B cell (primary cell): ENCODE results near the gene SDR39U1. TPM values are rescaled to one million over a fixed set of nuclear protein-coding genes. Genes with fewer than 3 reads are reported as not detected.
"Not testable (repeated sequence)": the region's sequence is repeated elsewhere in the genome, so short reads cannot be mapped to it uniquely, and the experiment has no call there.

Source experiments
- ATAC-seq: fragments of 200-7000 bp; cut with Tn5 transposase; one replicate; pipeline ENCODE4 v1.10.0; 2021; ENCODE audit warnings: low read depth, mild to moderate bottlenecking, moderate number of reproducible peaks, moderate library complexity
- CTCF ChIA-PET: fragments of 350-600 bp; sonication (Branson Sonifier 250); formaldehyde crosslinking; loops from one replicate; lab custom pipeline; 2021; ENCODE audit warnings: antibody characterized with exemption, inconsistent platforms; lab: Charles Lee
- POLR2A ChIA-PET: fragments of 350-600 bp; sonication (Branson Sonifier 250); formaldehyde crosslinking; loops from one replicate; lab custom pipeline; 2021; ENCODE audit warnings: antibody characterized with exemption; lab: Charles Lee
- DNase-seq: peaks from one replicate; pipeline ENCODE4 v3.0.0; 2013
- H2AFZ ChIP-seq: 2 replicates; pipeline ENCODE4 v1.6.1; 2012; ENCODE audit warnings: mild to moderate bottlenecking, low read depth, low read length; ENCODE audit not compliant: insufficient read depth, poor library complexity, severe bottlenecking
- H3K27ac ChIP-seq, 2 donors: 1 replicate in 1 of 2; 2 replicates in 1 of 2; pipeline ENCODE4 v1.5.1; 2012 to 2013; ENCODE audit warnings: low read length in 2 of 2, mild to moderate bottlenecking in 2 of 2, moderate library complexity in 1 of 2
- H3K27me3 ChIP-seq, 4 experiments: fragments of 200-600 bp in 1 of 4; sonication (generic) in 1 of 4; replicated peaks in 1 of 4; 1 replicate in 2 of 4; 2 replicates in 2 of 4; pipeline versions ENCODE4 v1.6.1 to v1.7.0; 2013 to 2016; ENCODE audit warnings: low read length in 3 of 4, mild to moderate bottlenecking in 2 of 4, mixed read lengths in 1 of 4, moderate library complexity in 1 of 4; ENCODE audit not compliant: insufficient read depth in 4 of 4, control insufficient read depth in 3 of 4; ENCODE audit errors: control extremely low read depth in 1 of 4
- H3K36me3 ChIP-seq, 2 experiments: replicated peaks in 1 of 2; 1 replicate in 1 of 2; 2 replicates in 1 of 2; pipeline versions ENCODE4 v1.6.1 to v1.7.1; 2013; ENCODE audit warnings: low read length in 1 of 2; ENCODE audit not compliant: insufficient read depth in 2 of 2, control insufficient read depth in 1 of 2; ENCODE audit errors: control extremely low read depth in 1 of 2, extremely low read depth in 1 of 2
- H3K4me1 ChIP-seq, 2 donors: fragments of 200-600 bp in 1 of 2; sonication (generic) in 1 of 2; 1 replicate in 1 of 2; 2 replicates in 1 of 2; pipeline versions ENCODE4 v1.5.1 to v1.6.1; 2013 to 2017; ENCODE audit warnings: low read length in 2 of 2; ENCODE audit not compliant: control insufficient read depth in 2 of 2, insufficient read depth in 2 of 2
- H3K4me2 ChIP-seq: replicated peaks from 2 replicates; pipeline ENCODE3; 2012; ENCODE audit warnings: mild to moderate bottlenecking, low read depth, low read length; ENCODE audit not compliant: poor library complexity, severe bottlenecking
- H3K4me3 ChIP-seq, 5 experiments: fragments of 200-600 bp in 1 of 5; sonication (generic) in 1 of 5; 1 replicate in 3 of 5; 2 replicates in 2 of 5; pipeline versions ENCODE4 v1.5.1 to v1.7.0; 2011 to 2016; ENCODE audit warnings: low read length in 4 of 5, mild to moderate bottlenecking in 4 of 5, low read depth in 2 of 5, control low read depth in 1 of 5, moderate library complexity in 1 of 5; ENCODE audit not compliant: insufficient read depth in 1 of 5; ENCODE audit errors: control extremely low read depth in 1 of 5, extremely low read depth in 1 of 5
- H3K79me2 ChIP-seq: fragments of 200-600 bp; sonication (generic); one replicate; pipeline ENCODE4 v1.6.0; 2016; ENCODE audit warnings: low read length; ENCODE audit not compliant: control insufficient read depth, insufficient read depth
- H3K9ac ChIP-seq: fragments of 200-600 bp; sonication (generic); 2 replicates; pipeline ENCODE4 v1.6.1; 2017; ENCODE audit warnings: mild to moderate bottlenecking, low read length, moderate library complexity
- H3K9me3 ChIP-seq, 3 donors: one replicate each; pipeline versions ENCODE4 v1.6.1 to v1.7.1; 2013; ENCODE audit warnings: low read length in 2 of 3; ENCODE audit not compliant: control insufficient read depth in 2 of 3, insufficient read depth in 1 of 3; ENCODE audit errors: control extremely low read depth in 1 of 3
- H4K20me1 ChIP-seq: 2 replicates; pipeline ENCODE4 v1.6.0; 2012; ENCODE audit warnings: mild to moderate bottlenecking, low read length; ENCODE audit not compliant: insufficient read depth, control insufficient read depth, poor library complexity, severe bottlenecking
- H3K27ac Mint-ChIP-seq: one replicate; pipeline ENCODE4 v1.8.0; 2021; ENCODE audit warnings: mixed read lengths
- H3K27me3 Mint-ChIP-seq: one replicate; pipeline ENCODE4 v1.8.0; 2021; ENCODE audit warnings: mixed read lengths
- H3K4me1 Mint-ChIP-seq: one replicate; pipeline ENCODE4 v1.8.0; 2021; ENCODE audit warnings: mixed read lengths
- H3K4me3 Mint-ChIP-seq: one replicate; pipeline ENCODE4 v1.8.0; 2021; ENCODE audit warnings: mixed read lengths
- H3K9me3 Mint-ChIP-seq: one replicate; pipeline ENCODE4 v1.8.0; 2022; ENCODE audit warnings: mixed read lengths; ENCODE audit not compliant: insufficient read depth
- EZH2 ChIP-seq: IDR thresholded peaks from 2 replicates; pipeline ENCODE4 v1.6.1; 2012; ENCODE audit warnings: borderline replicate concordance, low read depth, mild to moderate bottlenecking, moderate library complexity, low read length; ENCODE audit not compliant: insufficient read depth, poor library complexity, severe bottlenecking
- WGBS: methylation state at CpG from one replicate; pipeline ENCODE4 v1.1.5; 2013; ENCODE audit warnings: missing lambda C conversion rate; ENCODE audit not compliant: insufficient coverage; 5-methylcytosine and 5-hydroxymethylcytosine counted together
- intact Hi-C: fragments of 100-400 bp; cut with micrococcal nuclease; formaldehyde crosslinking; loops from one replicate; pipeline ENCODE4 v1.10.0; 2022
- polyA plus RNA-seq: library from polyadenylated mRNA; depleted of rRNA; stranded (reverse); fragments of >200 nt; gene quantifications from 2 replicates; pipeline ENCODE4 v1.2.3, GENCODE V29; 2012
- total RNA-seq, 2 donors: library from RNA; stranded (reverse); fragments of 120-200 nt in 1 of 2; gene quantifications; 1 replicate in 1 of 2; 2 replicates in 1 of 2; pipeline versions ENCODE4 v1.2.3 to v1.2.4, GENCODE V29; 2013 to 2022

SDR39U1 gene
- total and polyA plus RNA-seq, 2 donors (not counting 1 experiment from before 2014, with no cell fraction given) = 126 to 247 TPM

- no peak overlapping the region for H3K4me2 ChIP-seq
- no peak overlapping the region for H3K4me3 ChIP-seq
- H3K27ac Mint-ChIP-seq = peak overlapping the region; percentile 50
- 15% methylated on average over 2 of the region's 4 CpGs for WGBS
- H4K20me1 ChIP-seq = no peaks in the 10 kb centered on the region
- H3K27ac ChIP-seq = no peak overlapping the region
- POLR2A ChIA-PET = no interaction called here
- intact Hi-C loops = loop anchor here (5.0 kb wide), 2 partner anchors 194 to 649 kb away; no protein-coding TSS in a partner anchor
- H3K36me3 ChIP-seq = no peaks in the 10 kb centered on the region
- H3K4me3 Mint-ChIP-seq = no peak overlapping the region
- H3K79me2 ChIP-seq = no peaks in the 10 kb centered on the region
- peaks cover 3% of the 10 kb centered on the region for H3K27me3 Mint-ChIP-seq
- peaks cover 17% of the 10 kb centered on the region for H3K4me1 Mint-ChIP-seq
- H2AFZ ChIP-seq = peak overlapping the region; percentile 46
- H3K4me1 ChIP-seq = peaks cover 9 to 10% of the 10 kb centered on the region in 2 donors
- H3K9me3 Mint-ChIP-seq = no peaks in the 10 kb centered on the region
- no peaks in the 10 kb centered on the region for H3K27me3 ChIP-seq
- H3K9ac ChIP-seq = no peak overlapping the region
- no peak for ATAC-seq
- CTCF ChIA-PET = interaction anchor here (1.5 kb wide), 2 partner anchors 197 to 227 kb away, joined by 3 to 6 read pairs; no protein-coding TSS in a partner anchor
- no peaks in the 10 kb centered on the region for H3K9me3 ChIP-seq
- TF ChIP-seq EZH2 = no peak
- no peak for DNase-seq
Observed at GRCh38 chr14:24483604-24484252, 41.2 kb upstream of the SDR39U1 start.

- intact Hi-C loops = loop anchor here (5.0 kb wide), 2 partner anchors 194 to 650 kb away; no protein-coding TSS in a partner anchor
- H3K79me2 ChIP-seq, DNase-seq, H3K27ac Mint-ChIP-seq, ATAC-seq, H4K20me1 ChIP-seq, H2AFZ ChIP-seq, H3K4me1 ChIP-seq, H3K4me2 ChIP-seq, H3K9me3 ChIP-seq, H3K27me3 ChIP-seq, H3K27ac ChIP-seq, H3K4me3 ChIP-seq, POLR2A ChIA-PET, H3K4me3 Mint-ChIP-seq, H3K36me3 ChIP-seq, H3K9ac ChIP-seq, H3K27me3 Mint-ChIP-seq, H3K9me3 Mint-ChIP-seq: not testable (repeated sequence)
- CTCF ChIA-PET = interaction anchor here (1.0 to 1.5 kb wide), 2 partner anchors 197 to 227 kb away, joined by 3 to 6 read pairs; no protein-coding TSS in a partner anchor
- peaks cover 17% of the 10 kb centered on the region for H3K4me1 Mint-ChIP-seq
- WGBS = no CpG with 5 or more reads among the region's 2 CpGs
Observed at GRCh38 chr14:24482699-24483303, 40.2 kb upstream of the SDR39U1 start.
